ENCODE data around the gene SH3PXD2A. TPM values are rescaled to one million over a fixed set of nuclear protein-coding genes. Genes with fewer than 3 reads are reported as not detected.

SH3PXD2A gene
- total RNA-seq, 1 donor from 2014 or later, result 12.4 TPM

GRCh38 chr10:103709341-103709920 lies 145.9 kb downstream of the SH3PXD2A start:
- TF ChIP-seq CTCF (IDR thresholded peaks at IDR 0.05; ENCODE audit: insufficient read depth, low read length, severe bottlenecking), result no peak
- peak; percentile 76 for FAIRE-seq
- Histone ChIP-seq H3K4me3 (ENCODE audit: low read depth, low read length) (no peak overlapping the region), H3K36me3 (ENCODE audit: control insufficient read depth, insufficient read depth, low read length) (peaks cover 22% of the 10 kb centered on the region), H3K27me3 (ENCODE audit: control insufficient read depth, insufficient read depth, low read length) (no peaks in the 10 kb centered on the region)
- DNase-seq (ENCODE audit: low read depth), result peak; percentile 75

GRCh38 chr10:103708627-103709288 lies 146.6 kb downstream of the SH3PXD2A start:
- no peaks in the 10 kb centered on the region for H3K27me3 ChIP-seq (ENCODE audit: control insufficient read depth, insufficient read depth, low read length)
- no peak overlapping the region for H3K4me3 ChIP-seq (ENCODE audit: low read depth, low read length)
- no peak for TF ChIP-seq CTCF (IDR thresholded peaks at IDR 0.05; ENCODE audit: insufficient read depth, low read length, severe bottlenecking)
- FAIRE-seq (peak; percentile 40), DNase-seq (ENCODE audit: low read depth) (no peak)
- H3K36me3 ChIP-seq (ENCODE audit: control insufficient read depth, insufficient read depth, low read length), result peaks cover 24% of the 10 kb centered on the region

DNA sequence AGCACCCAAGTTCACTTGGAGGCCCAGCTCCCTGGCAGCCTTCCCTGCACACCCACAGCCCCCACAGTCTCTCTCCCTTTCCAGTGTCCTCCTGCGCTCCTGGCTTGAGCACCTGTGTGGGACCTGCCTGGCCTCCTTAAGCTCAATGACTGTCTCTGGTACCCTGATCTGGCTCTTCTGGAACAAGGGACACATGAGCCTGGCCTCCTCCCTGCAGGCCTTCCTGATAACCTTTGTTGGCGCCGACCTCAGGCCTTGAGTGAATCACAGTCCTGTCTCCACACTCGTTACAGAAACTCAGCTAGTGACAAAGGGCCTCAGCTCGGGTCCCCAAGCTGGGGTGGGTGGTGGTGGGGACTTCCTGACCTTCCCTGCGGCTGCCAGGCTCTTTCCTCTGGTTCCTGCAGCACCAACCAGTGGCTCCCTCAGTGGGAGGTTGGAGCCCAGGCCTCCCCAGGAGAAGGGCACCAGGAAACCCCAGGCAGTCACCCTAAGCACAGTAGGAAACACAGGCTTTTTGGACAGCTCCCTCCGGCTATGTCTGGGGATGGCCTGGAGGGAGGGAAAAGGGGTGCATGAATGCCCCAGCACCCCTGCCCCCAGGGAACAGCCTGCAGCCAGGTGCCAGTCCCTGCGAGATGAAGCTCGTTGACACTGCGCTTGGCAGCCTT lies 147.3 kb downstream of the SH3PXD2A start:
- no peak overlapping the region for H3K4me3 ChIP-seq (ENCODE audit: low read depth, low read length)
- no peaks in the 10 kb centered on the region for H3K27me3 ChIP-seq (ENCODE audit: control insufficient read depth, insufficient read depth, low read length)
- DNase-seq (ENCODE audit: low read depth), result no peak
- peak; percentile 55 for FAIRE-seq
- H3K36me3 ChIP-seq (ENCODE audit: control insufficient read depth, insufficient read depth, low read length), result peaks cover 26% of the 10 kb centered on the region
- TF ChIP-seq CTCF (IDR thresholded peaks at IDR 0.05; ENCODE audit: insufficient read depth, low read length, severe bottlenecking), result no peak

- H3K4me3 ChIP-seq (ENCODE audit: low read depth, low read length), result no peak overlapping the region
- no peak for TF ChIP-seq CTCF (IDR thresholded peaks at IDR 0.05; ENCODE audit: insufficient read depth, low read length, severe bottlenecking)
- FAIRE-seq (peak; percentile 68), DNase-seq (ENCODE audit: low read depth) (no peak)
- H3K36me3 ChIP-seq (ENCODE audit: control insufficient read depth, insufficient read depth, low read length), result peaks cover 22% of the 10 kb centered on the region
- no peaks in the 10 kb centered on the region for H3K27me3 ChIP-seq (ENCODE audit: control insufficient read depth, insufficient read depth, low read length)
Measured at GRCh38 chr10:103706762-103707161, 148.6 kb downstream of the SH3PXD2A start.

- Histone ChIP-seq H3K27me3 (ENCODE audit: control insufficient read depth, insufficient read depth, low read length) (no peaks in the 10 kb centered on the region), H3K4me3 (ENCODE audit: low read depth, low read length) (no peak overlapping the region), H3K36me3 (ENCODE audit: control insufficient read depth, insufficient read depth, low read length) (peaks cover 21% of the 10 kb centered on the region)
- no peak for FAIRE-seq
- no peak for TF ChIP-seq CTCF (IDR thresholded peaks at IDR 0.05; ENCODE audit: insufficient read depth, low read length, severe bottlenecking)
- no peak for DNase-seq (ENCODE audit: low read depth)
Measured at GRCh38 chr10:103706047-103706446, 149.3 kb downstream of the SH3PXD2A start.
